HS-5 (cell line): ENCODE data around the gene PITX3.
"Not testable (repeated sequence)": the region's sequence is repeated elsewhere in the genome, so short reads cannot be mapped to it uniquely, and the experiment has no call there.

ENCODE experiments used
- DNase-seq: peaks from one replicate; pipeline ENCODE4 v3.0.0-alpha.2; 2012; ENCODE audit warnings: low read depth

The PITX3 gene

DNA sequence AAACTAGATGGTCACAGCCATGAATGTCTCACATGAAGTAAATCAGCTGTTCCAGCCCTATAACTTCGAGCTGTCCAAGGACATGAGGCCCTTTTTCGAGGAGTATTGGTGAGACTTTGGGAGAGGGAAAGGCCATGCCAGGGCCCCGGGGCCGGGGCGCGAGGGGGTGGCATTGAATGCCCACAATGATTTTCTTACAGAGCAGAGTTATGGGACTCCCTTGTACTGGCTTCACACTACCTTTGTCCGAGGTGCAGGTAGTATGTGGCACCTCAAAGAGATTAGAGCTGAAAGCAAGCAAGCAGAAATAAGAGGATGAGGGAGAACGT is 14.8 kb downstream of the PITX3 start:
- no peak for DNase-seq

DNA sequence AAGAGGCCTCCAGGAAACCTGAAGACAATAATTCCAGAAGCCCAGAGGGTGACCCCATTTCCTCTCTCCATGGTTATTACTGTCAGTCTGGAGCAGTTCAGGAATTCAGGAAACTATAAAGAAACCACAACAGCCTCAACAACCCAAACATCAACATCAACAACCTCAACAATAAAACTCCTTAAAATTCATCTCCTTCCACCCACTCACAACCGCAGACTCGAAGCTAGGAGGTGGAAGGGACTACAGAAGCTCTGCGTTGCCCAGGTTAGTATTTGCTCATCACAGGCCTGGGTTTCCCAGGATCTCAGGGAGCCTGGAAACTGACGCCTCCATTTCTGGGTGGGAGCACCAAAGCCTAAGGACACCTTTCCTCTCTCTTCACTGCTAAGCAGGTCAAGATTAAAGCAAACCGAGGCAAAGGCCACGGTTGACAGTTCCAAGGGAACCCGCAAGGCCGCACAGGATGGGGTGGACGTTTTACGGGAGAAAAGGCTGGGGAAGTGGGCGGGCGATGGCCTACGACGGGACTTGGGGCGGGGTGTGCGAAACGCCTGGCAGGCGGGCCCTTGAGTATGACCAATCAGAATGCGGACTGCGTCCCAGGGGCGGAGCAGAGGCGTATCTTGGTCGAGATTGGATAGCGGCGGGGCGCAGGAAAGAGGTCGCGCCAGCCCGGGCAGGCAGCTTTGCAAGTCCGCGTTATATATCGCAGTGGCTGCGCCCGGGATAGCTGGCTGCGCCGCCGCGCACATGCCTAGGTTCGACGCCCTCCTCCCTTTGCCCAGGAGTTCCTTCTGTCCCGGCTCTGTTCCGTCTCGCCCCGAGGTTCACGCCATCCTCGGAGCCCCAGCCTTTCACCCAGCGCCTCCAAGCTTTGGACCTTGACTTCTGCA is 15.4 kb downstream of the PITX3 start, which contains the start of gene ELOVL3:
Gene ELOVL3, plus strand, starts transcription at position 654 of the 896 bp plus-strand sequence. CDS start 250 bp downstream, outside the sequence.
- peak; percentile 85 for DNase-seq

DNA sequence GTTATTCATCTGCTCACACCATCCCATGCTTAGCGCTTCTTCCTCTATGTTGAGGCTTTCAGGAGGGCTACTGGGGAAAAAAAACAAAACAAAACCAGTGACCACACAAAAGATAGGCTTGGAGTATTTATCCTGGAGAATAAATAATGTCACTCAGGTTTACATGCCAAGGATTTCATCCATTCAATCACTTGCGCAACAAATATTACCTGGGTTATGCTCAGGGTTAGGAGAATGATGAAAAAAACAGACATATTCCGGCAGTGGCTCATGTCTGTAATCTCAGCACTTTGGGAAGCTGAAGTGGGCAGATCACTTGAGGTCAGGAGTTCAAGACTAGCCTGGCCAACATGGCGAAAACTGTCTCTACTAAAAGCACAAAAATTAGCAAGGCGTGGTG is 18.5 kb downstream of the PITX3 start:
- no peak for DNase-seq

DNA sequence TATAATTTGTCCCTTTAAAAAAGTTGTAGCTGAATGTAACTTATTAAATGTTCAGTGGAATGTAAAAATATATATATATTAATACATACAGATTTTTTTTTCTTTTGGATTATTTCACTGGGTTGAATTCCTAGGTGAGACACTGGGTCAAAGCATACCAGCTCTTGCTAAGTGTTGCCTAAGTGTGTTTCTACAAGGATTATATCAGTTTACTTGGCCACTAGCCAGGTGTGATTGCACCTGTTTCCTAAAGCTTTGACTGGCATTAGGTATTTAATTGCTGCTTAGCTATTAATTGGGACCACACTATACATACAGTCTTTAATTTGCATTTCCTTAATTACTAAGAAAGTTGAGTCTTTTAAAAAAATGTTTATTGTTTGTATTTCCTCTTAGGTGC is 20.7 kb downstream of the PITX3 start:
- no peak for DNase-seq

DNA sequence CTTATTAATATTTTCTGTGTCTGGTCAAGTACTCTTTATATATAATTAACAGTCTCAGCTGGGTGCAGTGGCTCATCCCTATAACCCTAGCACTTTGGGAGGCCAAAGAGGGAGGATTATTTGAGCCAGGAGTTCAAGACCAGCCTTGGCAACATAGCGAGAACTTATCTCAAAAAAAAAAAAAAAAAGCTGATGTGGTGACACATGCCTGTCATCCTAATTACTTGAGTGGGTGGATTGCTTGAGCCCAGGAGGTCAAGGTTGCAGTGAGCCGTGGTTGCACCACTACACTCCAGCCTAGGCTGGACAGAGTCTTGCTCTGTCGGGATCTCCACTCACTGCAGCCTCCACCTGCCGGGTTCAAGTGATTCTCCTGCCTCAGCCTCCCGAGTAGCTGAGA is 21.9 kb downstream of the PITX3 start:
- no peak for DNase-seq

DNA sequence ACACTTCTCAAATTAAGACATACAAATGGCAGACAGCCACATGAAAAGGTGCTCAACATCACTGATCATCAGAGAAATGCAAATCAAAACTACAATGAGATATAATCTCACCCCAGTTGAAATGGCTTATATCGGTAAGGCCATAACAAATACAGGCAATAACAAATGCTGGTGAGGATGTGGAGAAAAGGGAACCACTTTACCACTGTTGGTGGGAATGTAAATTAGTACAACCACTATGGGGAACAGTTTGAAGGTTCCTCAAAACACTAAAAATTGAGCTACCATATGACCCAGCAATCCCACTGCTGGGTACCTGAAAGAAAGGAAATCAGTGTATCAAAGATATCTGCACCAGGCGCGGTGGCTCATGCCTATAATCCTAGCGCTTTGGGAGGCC is 27.7 kb downstream of the PITX3 start:
- not testable (repeated sequence) for DNase-seq

DNA sequence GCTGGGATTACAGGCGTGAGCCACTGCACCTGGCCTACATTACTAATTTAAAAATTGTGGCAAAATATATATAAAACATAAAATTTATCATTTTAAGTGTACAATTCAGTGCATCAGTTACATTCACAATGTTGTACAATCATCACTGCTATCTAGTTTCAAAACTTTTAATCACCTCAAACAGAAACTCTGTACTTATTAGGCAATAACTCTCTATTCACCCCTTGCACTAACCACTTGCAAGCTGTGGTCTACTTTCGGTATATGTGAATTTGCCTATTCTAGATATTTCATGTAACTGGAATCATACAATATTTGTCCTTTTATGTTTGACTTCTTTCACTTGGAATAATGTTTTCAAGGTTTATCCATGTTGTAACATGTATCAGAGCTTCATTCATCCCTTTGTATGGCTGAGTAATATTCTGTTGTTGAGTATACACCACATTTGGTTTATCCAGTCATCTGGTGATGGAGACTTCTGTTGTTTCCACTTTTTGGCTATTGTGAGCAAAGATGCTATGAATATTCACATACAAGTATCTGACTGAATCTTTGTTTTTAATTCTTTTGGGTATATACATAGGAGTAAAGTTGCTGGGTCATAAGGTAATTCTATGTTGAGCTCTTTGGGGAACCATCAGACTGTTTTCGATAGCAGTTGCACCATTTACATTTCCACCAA is 29.6 kb downstream of the PITX3 start:
- no peak for DNase-seq

DNA sequence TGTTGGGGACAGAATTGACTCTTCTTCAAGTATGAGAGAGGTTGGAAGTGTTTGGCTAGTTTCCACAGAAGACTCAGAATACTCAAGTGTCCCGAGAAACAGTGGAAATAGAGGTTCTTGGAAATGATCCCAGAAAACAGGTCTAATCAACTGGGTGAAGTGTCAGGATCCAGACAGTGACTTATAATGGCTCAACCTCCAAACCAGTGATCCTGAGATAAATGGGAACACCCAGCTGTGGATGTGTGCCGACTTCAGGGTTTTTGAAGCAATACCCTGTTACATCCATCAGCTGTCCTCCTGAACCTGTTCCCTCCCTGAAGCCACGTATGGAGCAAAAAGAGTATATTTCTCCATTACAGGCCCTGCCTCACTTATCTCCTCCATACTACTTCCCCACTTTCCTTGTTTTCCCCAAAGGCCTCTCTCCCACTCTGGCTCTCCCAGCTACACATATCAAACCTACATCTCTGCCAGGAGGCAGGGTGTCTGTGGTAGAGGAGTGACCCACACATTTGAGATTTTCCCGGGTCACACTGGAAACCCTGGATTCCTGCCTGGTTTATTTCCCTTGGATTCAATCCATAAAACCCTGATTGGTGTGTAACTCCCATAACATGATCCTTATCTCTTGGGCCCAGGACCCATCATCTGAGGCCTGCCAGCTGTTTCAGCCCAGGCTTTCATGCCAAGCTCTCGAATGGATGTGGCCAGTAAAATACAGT is 32.8 kb downstream of the PITX3 start:
- no peak for DNase-seq

DNA sequence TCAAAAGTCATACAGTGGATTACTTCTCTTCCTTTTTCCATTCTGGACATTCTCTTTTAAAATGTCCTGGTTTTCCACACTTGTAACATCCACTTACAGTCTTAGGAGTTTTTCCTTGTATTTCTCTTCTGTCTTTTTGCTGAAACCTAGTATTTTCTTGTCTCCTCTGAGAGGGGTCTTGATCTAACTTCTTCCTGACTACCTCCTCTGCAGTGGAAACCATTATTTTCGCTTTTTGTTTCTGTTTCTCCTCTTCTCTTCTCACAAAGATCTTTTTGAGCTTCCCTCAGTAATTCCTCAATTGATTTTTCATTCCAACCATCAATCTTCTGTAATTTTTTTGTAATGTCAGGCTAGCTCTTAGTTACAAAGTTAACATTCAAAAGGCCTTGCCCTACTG is 38.9 kb downstream of the PITX3 start:
- DNase-seq: no peak

DNA sequence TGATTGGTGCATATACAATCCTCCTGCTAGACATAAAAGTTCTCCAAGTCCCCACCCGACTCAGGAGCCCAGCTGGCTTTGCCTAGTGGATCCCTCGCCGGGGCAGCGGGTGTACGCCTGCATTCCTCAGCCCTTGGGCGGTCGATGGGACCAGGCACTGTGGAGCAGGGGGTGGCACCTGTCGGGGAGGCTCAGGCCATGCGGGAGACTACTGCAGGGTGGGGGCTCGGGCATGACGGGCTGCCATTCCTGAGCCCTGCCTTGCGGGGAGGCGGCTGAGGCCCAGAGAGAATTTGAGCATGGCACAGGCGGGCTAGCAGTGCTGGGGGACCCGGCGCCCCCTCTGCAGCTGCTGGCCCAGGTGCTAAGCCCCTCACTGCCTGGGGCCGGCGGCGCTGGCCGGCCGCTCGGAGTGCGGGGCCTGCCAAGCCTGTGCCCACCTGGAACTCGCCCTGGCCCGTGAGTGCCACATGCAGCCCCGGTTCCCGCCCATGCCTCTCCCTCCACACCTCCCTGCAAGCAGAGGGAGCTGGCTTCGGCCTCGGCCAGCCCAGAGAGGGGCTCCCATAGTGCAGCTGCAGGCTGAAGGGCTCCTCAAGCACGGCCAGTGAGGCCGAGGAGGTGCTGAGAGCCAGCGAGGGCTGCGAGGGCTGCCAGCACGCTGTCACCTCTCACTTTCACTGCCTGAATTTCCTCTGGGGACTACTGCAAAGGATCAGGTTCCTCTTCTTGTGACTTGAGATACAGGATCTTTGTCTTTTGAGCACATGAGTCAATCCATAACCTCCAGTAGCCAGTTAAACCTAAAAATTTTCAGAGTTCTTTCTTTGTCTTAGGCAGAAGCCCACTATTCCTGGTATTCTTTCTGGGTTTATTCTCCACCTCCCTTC is 40.3 kb downstream of the PITX3 start:
- DNase-seq: no peak

DNA sequence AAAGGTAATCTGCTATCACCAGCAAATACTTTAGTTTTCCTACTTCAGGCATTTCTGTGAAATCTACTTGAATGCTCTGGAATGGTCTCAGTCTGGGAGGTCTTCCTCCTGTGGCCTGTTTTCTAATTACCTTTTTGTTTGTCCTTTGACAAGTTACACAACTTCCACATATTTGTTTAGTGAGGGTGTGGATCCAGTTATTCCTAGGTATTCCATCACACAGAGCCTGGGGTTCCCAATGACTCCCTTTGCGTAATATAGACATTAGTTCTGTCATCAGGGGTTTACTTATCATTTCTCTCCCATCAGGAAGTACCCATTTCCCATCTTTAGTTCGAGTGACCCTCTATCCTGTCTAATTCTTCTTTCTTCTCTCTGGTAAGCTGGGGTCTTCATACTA is 43.3 kb downstream of the PITX3 start:
- DNase-seq: no peak

DNA sequence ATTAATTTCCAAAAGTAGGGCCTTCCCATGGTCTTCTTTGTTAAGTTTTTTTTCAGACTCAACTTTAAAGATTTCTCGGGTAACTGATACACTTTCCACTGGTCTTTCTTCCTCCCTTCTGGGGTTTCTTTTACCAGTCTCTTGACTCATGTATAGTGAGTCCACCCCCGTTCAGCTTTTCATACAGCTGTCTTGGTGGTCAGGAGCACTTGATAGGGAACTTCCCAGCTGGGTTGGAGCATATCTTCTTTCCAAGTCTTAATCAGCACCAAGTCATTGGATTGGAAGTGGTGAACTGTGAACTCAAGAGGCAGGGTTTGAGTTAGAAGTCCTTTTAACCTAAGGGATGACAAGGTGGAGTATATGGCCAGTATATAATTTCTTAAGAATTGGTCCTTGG is 44.4 kb downstream of the PITX3 start:
- DNase-seq: no peak

DNA sequence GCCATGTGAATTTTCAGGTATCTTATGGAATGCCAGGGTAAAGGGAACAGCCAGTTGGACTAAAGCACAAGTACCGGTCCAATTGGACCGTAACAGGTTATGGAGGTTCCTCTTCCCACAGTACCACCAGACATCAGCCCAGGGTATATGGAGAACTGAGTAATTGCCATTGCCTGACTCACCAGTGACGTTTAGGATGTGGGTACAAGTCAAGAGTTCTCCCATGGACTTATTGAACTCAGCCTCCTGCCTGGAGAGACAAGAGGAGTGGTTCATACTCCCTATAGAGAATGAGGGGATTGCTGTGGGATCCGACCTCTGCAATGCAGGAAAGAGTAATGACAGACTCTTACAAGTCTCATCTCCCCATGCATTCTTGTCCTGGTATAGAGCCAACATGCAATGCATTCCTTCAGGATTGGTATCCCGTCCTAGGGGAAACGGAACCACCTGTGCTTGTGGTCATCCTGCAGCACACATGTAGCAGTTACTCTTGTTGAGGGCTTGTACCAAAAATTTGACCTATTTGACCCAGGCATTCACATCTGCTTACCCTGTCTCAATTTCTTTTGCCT is 45.9 kb downstream of the PITX3 start:
- DNase-seq: no peak

DNA sequence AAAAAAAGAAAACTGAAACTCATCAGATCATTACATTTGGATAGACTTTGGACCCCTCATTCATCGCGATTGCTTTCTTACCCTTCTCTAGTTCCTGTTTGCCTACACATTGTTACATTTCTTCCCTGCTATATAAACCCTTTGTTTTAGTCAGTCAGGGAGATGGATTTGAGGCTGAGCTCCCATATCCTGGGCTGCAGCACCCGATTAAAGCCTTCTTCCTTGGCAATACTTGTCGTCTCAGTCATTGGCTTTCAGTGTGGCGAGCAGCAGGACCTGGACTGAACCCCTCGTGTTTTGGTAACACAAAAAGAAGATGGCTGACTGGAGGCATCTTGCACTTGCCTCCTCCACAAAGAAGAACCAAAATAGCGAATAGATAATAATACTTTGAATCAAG is 49.4 kb downstream of the PITX3 start:
- DNase-seq: no peak

DNA sequence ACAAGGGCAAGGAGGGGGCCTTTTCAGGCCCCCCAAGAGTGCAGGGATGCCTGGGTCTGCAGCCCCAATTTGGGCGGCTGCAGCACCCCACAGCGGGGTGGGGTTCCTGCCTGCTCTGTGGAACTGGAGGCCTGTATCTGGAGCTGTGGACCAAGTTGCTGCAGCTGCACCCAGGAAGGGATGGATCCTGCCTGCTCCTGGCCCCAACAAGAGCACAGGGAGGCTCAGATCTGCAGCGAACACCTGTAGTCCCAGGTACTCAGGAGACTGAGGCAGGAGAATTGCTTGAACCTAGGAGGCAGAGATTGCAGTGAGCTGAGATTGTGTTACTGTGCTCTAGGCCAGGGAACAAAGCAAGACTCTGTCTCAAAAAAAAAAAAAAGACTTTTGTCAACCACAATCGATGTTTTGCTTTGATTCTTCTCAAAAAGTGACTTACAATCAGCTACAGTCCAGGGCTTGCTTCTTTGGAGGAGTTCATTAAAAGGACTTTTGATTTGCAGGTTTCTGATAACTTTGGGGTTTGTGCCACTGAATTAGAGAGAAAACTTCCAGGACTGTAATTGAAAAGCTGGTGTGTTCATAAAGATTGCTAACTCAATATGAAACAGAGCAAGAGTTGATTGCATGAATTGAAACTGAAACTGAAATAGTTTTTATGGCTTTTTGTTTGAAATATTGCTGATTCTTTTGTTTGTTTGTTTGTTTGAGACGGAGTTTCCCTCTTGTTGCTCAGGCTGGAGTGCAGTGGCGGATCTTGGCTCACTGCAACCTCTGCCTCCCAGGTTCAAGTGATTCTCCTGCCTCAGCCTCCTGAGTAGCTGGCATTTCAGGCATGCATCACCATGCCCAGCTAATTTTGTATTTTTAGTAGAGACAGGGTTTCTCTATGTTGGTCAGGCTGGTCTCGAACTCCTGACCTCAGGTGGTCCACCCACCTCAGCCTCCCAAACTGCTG is 52.1 kb downstream of the PITX3 start:
- DNase-seq: not testable (repeated sequence)

DNA sequence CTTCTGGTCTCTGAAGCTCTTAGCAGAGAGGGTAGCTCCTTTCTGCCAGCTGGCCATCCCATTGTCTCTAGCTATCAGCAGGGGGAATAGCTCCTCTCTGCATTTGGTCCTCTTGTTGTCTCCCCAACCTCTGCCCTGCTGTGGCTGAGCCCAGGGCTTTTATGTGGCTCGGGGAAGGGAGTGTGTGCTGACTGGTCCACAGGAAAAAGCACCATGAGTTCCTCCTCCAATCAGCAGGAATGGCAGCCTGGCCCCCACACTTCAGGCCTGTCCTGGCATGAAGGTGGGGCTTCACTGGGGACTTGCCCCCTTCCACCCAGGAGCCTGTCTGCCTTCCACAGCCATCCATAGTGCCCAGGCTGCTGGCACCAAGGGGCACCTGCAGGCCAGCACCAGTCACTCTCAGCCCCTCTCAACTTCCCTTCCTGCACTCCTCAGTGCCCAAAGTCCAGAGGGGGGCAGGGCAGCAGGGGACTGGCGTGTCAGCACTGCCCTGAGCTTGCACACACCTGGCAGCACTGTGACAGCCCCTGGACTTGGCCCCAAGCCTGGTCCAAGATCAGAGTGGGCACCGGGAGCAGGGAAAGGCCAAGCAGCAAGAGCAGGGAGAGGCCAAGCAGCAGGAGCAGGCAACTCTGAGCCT is 52.9 kb downstream of the PITX3 start:
- no peak for DNase-seq

DNA sequence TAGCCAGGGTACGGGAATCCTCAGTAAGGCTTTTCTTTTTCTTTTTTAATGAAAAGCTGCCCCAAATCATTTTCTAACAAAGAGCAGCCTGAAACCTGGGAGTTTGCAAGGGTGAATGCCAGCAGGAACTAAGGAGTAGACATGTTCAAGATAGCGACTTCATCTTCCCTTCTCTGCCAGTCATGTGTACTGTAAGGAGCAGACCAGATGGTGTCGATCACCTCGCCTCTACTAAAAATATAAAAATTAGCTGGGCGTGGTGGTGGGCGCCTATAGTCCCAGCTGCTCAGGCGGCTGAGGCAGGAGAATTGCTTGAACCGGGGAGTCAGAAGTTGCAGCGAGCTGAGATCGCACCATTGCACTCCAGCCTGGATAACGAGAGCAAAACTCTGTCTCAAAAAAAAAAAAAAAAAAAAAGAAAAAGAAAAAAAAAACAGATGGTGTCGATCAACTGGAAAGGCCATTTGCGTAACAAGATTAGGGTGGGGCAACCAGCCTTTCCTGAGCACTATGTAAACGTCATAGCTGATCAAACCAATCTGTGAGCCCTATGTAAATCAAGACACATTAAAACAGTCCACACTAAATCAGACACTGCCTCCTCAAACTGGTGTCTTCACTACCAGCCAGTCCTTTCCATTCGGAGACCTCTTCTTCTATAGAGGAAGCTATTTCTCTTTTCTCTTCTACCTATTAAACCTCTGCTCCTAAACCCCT is 55.3 kb downstream of the PITX3 start:
- DNase-seq: no peak

DNA sequence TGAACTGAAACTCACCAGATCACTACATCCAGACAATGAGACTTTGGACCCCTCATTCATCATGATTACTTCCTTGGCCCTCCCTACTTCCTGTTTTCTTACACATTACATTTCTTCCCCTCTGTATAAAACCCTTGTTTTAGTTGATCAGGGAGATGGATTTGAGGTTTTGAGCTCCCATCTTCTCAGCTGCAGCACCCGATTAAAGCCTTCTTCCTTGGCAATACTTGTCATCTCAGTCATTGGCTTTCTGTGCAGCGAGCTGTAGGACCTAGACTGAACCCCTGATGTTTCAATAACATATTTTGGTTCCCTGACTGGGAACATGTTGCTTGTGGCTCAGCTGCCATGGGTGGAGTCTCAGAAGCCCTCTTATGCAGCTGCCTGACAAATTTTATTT is 56.0 kb downstream of the PITX3 start:
- DNase-seq: no peak

DNA sequence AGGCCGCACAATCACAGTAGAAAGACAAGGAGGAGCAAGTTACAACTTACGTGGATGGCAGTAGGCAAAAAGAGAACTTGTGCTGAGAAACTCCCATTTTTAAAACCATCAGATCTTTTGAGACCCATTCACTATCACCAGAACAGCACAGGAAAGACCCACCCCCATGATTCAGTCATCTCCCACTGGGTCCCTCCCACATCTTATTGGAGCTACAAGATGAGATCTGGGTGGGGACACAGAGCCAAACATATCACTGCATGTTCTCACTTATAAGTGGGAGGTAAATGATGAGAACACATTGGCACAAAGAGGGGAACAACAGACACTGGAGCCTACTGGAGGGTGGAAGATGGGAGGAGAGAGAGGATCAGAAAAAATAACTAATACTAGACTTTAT is 56.7 kb downstream of the PITX3 start:
- DNase-seq: no peak
